ENCODE data around the gene ZBED1.

DNA sequence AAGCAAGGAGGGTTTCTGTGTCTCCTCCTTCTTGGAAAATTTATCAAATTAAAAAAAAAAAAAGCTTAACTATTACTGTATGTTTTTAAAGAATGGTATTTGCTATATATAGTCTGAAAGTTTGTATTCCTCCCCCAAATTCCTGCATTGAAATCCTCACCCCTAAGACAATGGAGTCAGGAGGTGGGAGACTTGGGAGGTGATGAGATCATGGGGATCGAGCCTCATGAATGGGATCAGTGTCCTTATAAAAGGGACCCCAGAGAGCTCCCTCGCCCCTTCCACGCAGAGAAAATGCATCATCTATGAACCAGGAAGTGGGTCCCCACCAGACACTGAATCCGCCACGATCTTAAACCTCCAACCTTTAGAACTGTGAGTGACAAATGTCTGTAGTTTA, 50.1 kb downstream of the ZBED1 start:
- no peak for TF ChIP-seq CTCF (conservative IDR thresholded peaks at IDR 0.05)
- no peak for TF ChIP-seq ZFX (IDR thresholded peaks at IDR 0.05)
